CD4-positive, alpha-beta T cell (primary cell): ENCODE measurements around the gene GPATCH11. TPM values are rescaled to one million over a fixed set of nuclear protein-coding genes. Genes with fewer than 3 reads are reported as not detected.

Experiments
- ATAC-seq: fragments of 200-7000 bp; cut with Tn5 transposase; one replicate; pipeline ENCODE4 v1.10.0; 2022; ENCODE audit warnings: mild to moderate bottlenecking; ENCODE audit not compliant: poor library complexity
- CTCF ChIA-PET: fragments of 350-600 bp; sonication (Branson Sonifier 250); formaldehyde crosslinking; loops from one replicate; lab custom pipeline; 2021; ENCODE audit warnings: antibody characterized with exemption, inconsistent platforms; lab: Charles Lee
- POLR2A ChIA-PET: fragments of 350-600 bp; sonication (Branson Sonifier 250); formaldehyde crosslinking; loops from one replicate; lab custom pipeline; 2021; ENCODE audit warnings: antibody characterized with exemption, inconsistent platforms; lab: Charles Lee
- DNase-seq, 14 experiments: peaks; one replicate each; pipeline ENCODE4 v3.0.0-alpha.2; 2013 to 2020; ENCODE audit warnings: mixed read lengths in 2 of 14
- H3K27ac ChIP-seq, 2 donors: one replicate each; pipeline versions ENCODE4 v1.5.1 to v1.7.0; 2013; ENCODE audit warnings: low read length in 2 of 2, low read depth in 1 of 2, mild to moderate bottlenecking in 1 of 2
- H3K27me3 ChIP-seq, 2 experiments: 1 replicate in 1 of 2; 2 replicates in 1 of 2; pipeline versions ENCODE4 v1.6.1 to v1.7.0; 2013; ENCODE audit warnings: low read length in 2 of 2, control low read depth in 1 of 2, mild to moderate bottlenecking in 1 of 2, moderate library complexity in 1 of 2; ENCODE audit not compliant: insufficient read depth in 2 of 2, control insufficient read depth in 1 of 2
- H3K36me3 ChIP-seq: one replicate; pipeline ENCODE4 v1.6.1; 2013; ENCODE audit warnings: low read length, control low read depth; ENCODE audit not compliant: insufficient read depth
- H3K4me1 ChIP-seq: one replicate; pipeline ENCODE4 v1.6.1; 2013; ENCODE audit warnings: low read length, control low read depth; ENCODE audit not compliant: insufficient read depth
- H3K4me3 ChIP-seq: one replicate; pipeline ENCODE4 v1.5.1; 2013; ENCODE audit warnings: mild to moderate bottlenecking, low read length, moderate library complexity
- H3K9me3 ChIP-seq, 2 experiments: 1 replicate in 1 of 2; 2 replicates in 1 of 2; pipeline versions ENCODE4 v1.6.1 to v1.7.0; 2013; ENCODE audit warnings: low read length in 2 of 2, mild to moderate bottlenecking in 2 of 2, control low read depth in 1 of 2, moderate library complexity in 1 of 2; ENCODE audit not compliant: control insufficient read depth in 1 of 2, insufficient read depth in 1 of 2
- H3K27ac Mint-ChIP-seq: one replicate; pipeline ENCODE4 v1.8.0; 2020; ENCODE audit warnings: mixed read lengths
- H3K27me3 Mint-ChIP-seq: one replicate; pipeline ENCODE4 v1.8.0; 2021; ENCODE audit warnings: mixed read lengths
- H3K36me3 Mint-ChIP-seq: one replicate; pipeline ENCODE4 v1.8.0; 2021; ENCODE audit warnings: low read depth, mixed read lengths
- H3K4me1 Mint-ChIP-seq: one replicate; pipeline ENCODE4 v1.8.0; 2021; ENCODE audit warnings: low read depth, mixed read lengths
- H3K4me3 Mint-ChIP-seq: one replicate; pipeline ENCODE4 v1.8.0; 2020; ENCODE audit warnings: mild to moderate bottlenecking, mixed read lengths
- H3K9me3 Mint-ChIP-seq: one replicate; pipeline ENCODE4 v1.8.0; 2020; ENCODE audit warnings: mixed read lengths
- CTCF ChIP-seq: fragments of 200-600 bp; IDR thresholded peaks from one replicate; pipeline ENCODE4 v1.8.0; 2022; ENCODE audit warnings: antibody characterized with exemption, mild to moderate bottlenecking
- intact Hi-C, 2 experiments: fragments of 100-400 bp; cut with DNase I in 1 of 2; cut with micrococcal nuclease in 1 of 2; formaldehyde crosslinking; loops; one replicate each; pipeline versions ENCODE4 v1.15.1 to v1.9.0; 2023 to 2025; cut with DNase I, micrococcal nuclease
- total RNA-seq, 174 experiments: library from RNA in 2 of 174; stranded (reverse) in 2 of 174; gene quantifications; one replicate each; pipeline ENCODE4 v1.2.3 and lab custom pipeline; 2021 to 2026

GPATCH11 gene
- total RNA-seq, 2 experiments from 2014 or later = 4.0 to 4.1 TPM

- H3K36me3 ChIP-seq = peaks cover 74% of the 10 kb centered on the region
- H3K27me3 Mint-ChIP-seq = no peaks in the 10 kb centered on the region
- no peaks in the 10 kb centered on the region for H3K27me3 ChIP-seq
- TF ChIP-seq CTCF = no peak
- H3K9me3 Mint-ChIP-seq = no peaks in the 10 kb centered on the region
- no peak overlapping the region for H3K27ac Mint-ChIP-seq
- POLR2A ChIA-PET = interaction anchor here (0.7 kb wide), 1 partner anchor 9 kb away, joined by 4 read pairs; no protein-coding TSS in a partner anchor
- no peaks in the 10 kb centered on the region for H3K9me3 ChIP-seq
- H3K4me3 ChIP-seq = no peak overlapping the region
- H3K4me1 ChIP-seq = peaks cover 3% of the 10 kb centered on the region
- H3K4me3 Mint-ChIP-seq = no peak overlapping the region
- peaks cover 83% of the 10 kb centered on the region for H3K36me3 Mint-ChIP-seq
- H3K4me1 Mint-ChIP-seq = no peaks in the 10 kb centered on the region
- H3K27ac ChIP-seq = no peak overlapping the region
- no peak for DNase-seq
- ATAC-seq = no peak
- intact Hi-C loops = no loop called here
- CTCF ChIA-PET = no interaction called here
Observed at GRCh38 chr2:37091873-37092272, 7.6 kb downstream of the GPATCH11 start.

GRCh38 chr2:37096568-37096967, 12.2 kb downstream of the GPATCH11 start:
- peaks cover 61% of the 10 kb centered on the region for H3K36me3 ChIP-seq
- no peak overlapping the region for H3K4me3 ChIP-seq
- ChIA-PET CTCF (no interaction called here), POLR2A (interaction anchor here (1.6 kb wide), 1 partner anchor 11 kb away, joined by 4 read pairs; no protein-coding TSS in a partner anchor)
- TF ChIP-seq CTCF = no peak
- H3K9me3 ChIP-seq = no peaks in the 10 kb centered on the region
- no peaks in the 10 kb centered on the region for H3K4me1 Mint-ChIP-seq
- H3K36me3 Mint-ChIP-seq = peaks cover 81% of the 10 kb centered on the region
- DNase-seq (no peak), ATAC-seq (no peak)
- intact Hi-C loops = no loop called here
- H3K27me3 Mint-ChIP-seq = no peaks in the 10 kb centered on the region
- no peaks in the 10 kb centered on the region for H3K27me3 ChIP-seq
- no peaks in the 10 kb centered on the region for H3K9me3 Mint-ChIP-seq
- no peak overlapping the region for H3K4me3 Mint-ChIP-seq
- H3K27ac Mint-ChIP-seq = peak overlapping the region; percentile 28
- no peak overlapping the region for H3K27ac ChIP-seq
- H3K4me1 ChIP-seq = no peaks in the 10 kb centered on the region

- ChIA-PET POLR2A (no interaction called here), CTCF (interaction anchor here (1.4 kb wide), 1 partner anchor 14 kb away, joined by 4 read pairs; the partner anchor contains the start of genes GPATCH11 and HEATR5B)
- no peaks in the 10 kb centered on the region for H3K27me3 ChIP-seq
- H3K9me3 ChIP-seq = no peaks in the 10 kb centered on the region
- no peak overlapping the region for H3K4me3 ChIP-seq
- Mint-ChIP-seq H3K4me1 (no peaks in the 10 kb centered on the region), H3K27me3 (no peaks in the 10 kb centered on the region), H3K4me3 (no peak overlapping the region), H3K27ac (no peak overlapping the region), H3K36me3 (peaks cover 77% of the 10 kb centered on the region), H3K9me3 (no peaks in the 10 kb centered on the region)
- DNase-seq (no peak), ATAC-seq (no peak)
- H3K4me1 ChIP-seq = no peaks in the 10 kb centered on the region
- intact Hi-C loops = no loop called here
- H3K27ac ChIP-seq = no peak overlapping the region
- TF ChIP-seq CTCF = no peak
- H3K36me3 ChIP-seq = peaks cover 51% of the 10 kb centered on the region
Observed at GRCh38 chr2:37098416-37099118, 14.2 kb downstream of the GPATCH11 start.
